Stimulated activated CD4-positive, alpha-beta T cell treated with anti-CD3 and anti-CD28 coated beads, Interleukin-4, amount 100 ng/mL, for 1 hour (primary cell): ENCODE data around the gene AMBRA1.
A peak's percentile ranks its signal among the peaks of the same experiment; 100 is the strongest.

Source experiments
- DNase-seq: peaks from one replicate; pipeline ENCODE4 v3.0.0-alpha.2; 2020

The AMBRA1 gene

GRCh38 chr11:46574656-46575055 is 19.2 kb downstream of the AMBRA1 start:
- no peak for DNase-seq

GRCh38 chr11:46570790-46571398 is 22.9 kb downstream of the AMBRA1 start:
- no peak for DNase-seq

GRCh38 chr11:46565232-46565840 is 28.5 kb downstream of the AMBRA1 start:
- no peak for DNase-seq

- no peak for DNase-seq
Observed at GRCh38 chr11:46564459-46564858, 29.4 kb downstream of the AMBRA1 start.

GRCh38 chr11:46562527-46562926 is 31.3 kb downstream of the AMBRA1 start:
- no peak for DNase-seq

- DNase-seq: no peak
Observed at GRCh38 chr11:46560300-46560991, 33.4 kb downstream of the AMBRA1 start.

- DNase-seq: no peak
Observed at GRCh38 chr11:46559815-46560214, 34.0 kb downstream of the AMBRA1 start.

GRCh38 chr11:46557684-46558151 is 36.1 kb downstream of the AMBRA1 start:
- no peak for DNase-seq

GRCh38 chr11:46555267-46556054 is 38.4 kb downstream of the AMBRA1 start:
- DNase-seq: no peak

GRCh38 chr11:46554213-46555147 is 39.3 kb downstream of the AMBRA1 start:
- no peak for DNase-seq

GRCh38 chr11:46553814-46554212 is 40.0 kb downstream of the AMBRA1 start:
- no peak for DNase-seq

GRCh38 chr11:46551261-46551660 is 42.6 kb downstream of the AMBRA1 start:
- DNase-seq: no peak

- no peak for DNase-seq
Observed at GRCh38 chr11:46547579-46547978, 46.2 kb downstream of the AMBRA1 start.

- DNase-seq: no peak
Observed at GRCh38 chr11:46543564-46543963, 50.3 kb downstream of the AMBRA1 start.

GRCh38 chr11:46541593-46542371 is 52.0 kb downstream of the AMBRA1 start:
- no peak for DNase-seq

GRCh38 chr11:46540807-46541206 is 53.0 kb downstream of the AMBRA1 start:
- no peak for DNase-seq

GRCh38 chr11:46537537-46538295 is 56.1 kb downstream of the AMBRA1 start:
- peak; percentile 53 for DNase-seq

- DNase-seq: no peak
Observed at GRCh38 chr11:46537121-46537520, 56.7 kb downstream of the AMBRA1 start.

GRCh38 chr11:46535688-46536087 is 58.1 kb downstream of the AMBRA1 start:
- DNase-seq: no peak

- DNase-seq: no peak
Observed at GRCh38 chr11:46534711-46535110, 59.1 kb downstream of the AMBRA1 start.
